Measurements from ENCODE around the gene DNASE2. TPM values are rescaled to one million over a fixed set of nuclear protein-coding genes. Genes with fewer than 3 reads are reported as not detected.

DNASE2 gene
- total and polyA plus RNA-seq, 2 of the 8 experiments (the other 6 are each of a cell fraction or from before 2014, with no cell fraction given) = 33.2 to 48.2 TPM

- CTCF ChIA-PET (ENCODE audit: partially characterized antibody) = interaction anchor here (1.3 to 1.5 kb wide), 2 partner anchors 36 to 45 kb away, joined by 4 to 5 read pairs; no protein-coding TSS in a partner anchor
- FAIRE-seq = no peak
These were observed 48.9 kb upstream of the DNASE2 start for GRCh38 chr19:12930002-12930645.

More at GRCh38 chr19:12930002-12930645, 48.9 kb upstream of the DNASE2 start:
- no peak overlapping the region for H3K4me3 ChIP-seq (ENCODE audit: extremely low read depth in 1 of 4, insufficient read depth in 2 of 4, low read depth in 3 of 4, low read length in 4 of 4)
- H2BK120ac ChIP-seq (replicated peaks; ENCODE audit: low read depth, low read length) = no peak overlapping the region
- H3K79me1 ChIP-seq (ENCODE audit: low read depth, low read length) = peaks cover 12% of the 10 kb centered on the region
- peaks cover 20 to 53% (median 31%) of the 10 kb centered on the region in 4 experiments for H3K36me3 ChIP-seq (ENCODE audit: control insufficient read depth in 2 of 4, insufficient read depth in 4 of 4, low read length in 3 of 4)
- TF ChIP-seq SP1 (IDR thresholded peaks at IDR 0.05; ENCODE audit: low read depth, low read length) (no peak), EP300 (IDR thresholded peaks at IDR 0.05; ENCODE audit: borderline replicate concordance in 1 of 2, low read depth in 2 of 2, low read length in 2 of 2) (no peak)
- POLR2A ChIA-PET (ENCODE audit: partially characterized antibody) = interaction anchor here (0.8 to 7.4 kb wide), 10 partner anchors 10 to 60 kb away, joined by 3 to 58 read pairs (median 3); partner anchors contain the start of gene SYCE2
- peaks cover 3 to 8% of the 10 kb centered on the region in 2 experiments for H4K20me1 ChIP-seq (replicated peaks in 1 of 2; ENCODE audit: control insufficient read depth in 1 of 2, insufficient read depth in 2 of 2, low read length in 2 of 2)
- H3K4me2 ChIP-seq (ENCODE audit: insufficient read depth in 1 of 2, low read depth in 2 of 2, low read length in 2 of 2) = no peak overlapping the region
- no peak overlapping the region for H4K8ac ChIP-seq (ENCODE audit: extremely low read depth, insufficient read depth, low read length)
- H4K5ac ChIP-seq (ENCODE audit: insufficient read length, low read depth, low read length) = no peak overlapping the region
- WGBS, 2 experiments (ENCODE audit: extremely low coverage in 1 of 2, insufficient coverage in 1 of 2, insufficient read length in 1 of 2, insufficient replicate concordance in 2 of 2, low coverage in 1 of 2, low lambda C conversion rate in 2 of 2, missing lambda C conversion rate in 1 of 2) = 94% methylated on average over 11 of the region's 19 CpGs; no CpG with 5 or more reads in 1 of the 2 experiments
- no peak overlapping the region for H2BK15ac ChIP-seq (ENCODE audit: low read length)
- no peak overlapping the region; a peak in 1 of 7 replicates for H3K9ac ChIP-seq (replicated peaks in 1 of 4; ENCODE audit: extremely low read depth in 1 of 4, low read depth in 3 of 4, low read length in 3 of 4)
- no peaks in the 10 kb centered on the region for H3K27me3 ChIP-seq (replicated peaks in 1 of 4; ENCODE audit: control insufficient read depth in 3 of 4, extremely low read depth in 1 of 4, insufficient read depth in 3 of 4, low read length in 3 of 4)
- H3K18ac ChIP-seq (ENCODE audit: extremely low read depth, low read length) = no peak overlapping the region
- H2BK20ac ChIP-seq (ENCODE audit: low read length) = no peak overlapping the region
- no peak overlapping the region for H4K91ac ChIP-seq (replicated peaks; ENCODE audit: insufficient read length, low read length)
- no peak overlapping the region for H3K56ac ChIP-seq (replicated peaks; ENCODE audit: insufficient read length, low read depth, low read length)
- H3K14ac ChIP-seq (ENCODE audit: insufficient read length) = no peak overlapping the region
- no peaks in the 10 kb centered on the region for H3K9me3 ChIP-seq (ENCODE audit: insufficient read depth in 2 of 2, low read depth in 1 of 2, low read length in 1 of 2)
- no peak overlapping the region for H3K4ac ChIP-seq (replicated peaks; ENCODE audit: insufficient read length, low read depth, low read length)
- no peak overlapping the region for H2BK12ac ChIP-seq (ENCODE audit: low read depth, low read length)
- no peak overlapping the region for H2BK5ac ChIP-seq (ENCODE audit: low read depth, low read length)
- H3K79me2 ChIP-seq (ENCODE audit: control insufficient read depth in 1 of 2, insufficient read depth in 2 of 2, low read length in 2 of 2) = peaks cover 10 to 27% of the 10 kb centered on the region in 2 experiments
- H3K4me1 ChIP-seq (replicated peaks in 1 of 4; ENCODE audit: control insufficient read depth in 3 of 4, insufficient read depth in 4 of 4, low read length in 3 of 4) = peaks cover 0 to 5% (median under 1%) of the 10 kb centered on the region in 4 experiments; a peak in 2 of 7 replicates
- H3K23me2 ChIP-seq (ENCODE audit: low read depth, low read length) = peaks cover 7% of the 10 kb centered on the region; the same call in 1 of the 2 replicates
- no peak overlapping the region for H3K27ac ChIP-seq (ENCODE audit: low read depth, low read length)
- DNase-seq (ENCODE audit: low read depth in 1 of 2, low spot score in 2 of 2) = no peak
- H2AK5ac ChIP-seq (ENCODE audit: low read depth, low read length) = no peak overlapping the region
- no peak overlapping the region for H3K23ac ChIP-seq (ENCODE audit: insufficient read length)
- H2AFZ ChIP-seq (ENCODE audit: low read length) = no peak overlapping the region

Data from H1 (cell line).